ENCODE results near the gene INO80. TPM values are rescaled to one million over a fixed set of nuclear protein-coding genes. Genes with fewer than 3 reads are reported as not detected.

The INO80 gene
- total RNA-seq, 2 donors from 2014 or later, result 19.7 to 29.3 TPM

DNA sequence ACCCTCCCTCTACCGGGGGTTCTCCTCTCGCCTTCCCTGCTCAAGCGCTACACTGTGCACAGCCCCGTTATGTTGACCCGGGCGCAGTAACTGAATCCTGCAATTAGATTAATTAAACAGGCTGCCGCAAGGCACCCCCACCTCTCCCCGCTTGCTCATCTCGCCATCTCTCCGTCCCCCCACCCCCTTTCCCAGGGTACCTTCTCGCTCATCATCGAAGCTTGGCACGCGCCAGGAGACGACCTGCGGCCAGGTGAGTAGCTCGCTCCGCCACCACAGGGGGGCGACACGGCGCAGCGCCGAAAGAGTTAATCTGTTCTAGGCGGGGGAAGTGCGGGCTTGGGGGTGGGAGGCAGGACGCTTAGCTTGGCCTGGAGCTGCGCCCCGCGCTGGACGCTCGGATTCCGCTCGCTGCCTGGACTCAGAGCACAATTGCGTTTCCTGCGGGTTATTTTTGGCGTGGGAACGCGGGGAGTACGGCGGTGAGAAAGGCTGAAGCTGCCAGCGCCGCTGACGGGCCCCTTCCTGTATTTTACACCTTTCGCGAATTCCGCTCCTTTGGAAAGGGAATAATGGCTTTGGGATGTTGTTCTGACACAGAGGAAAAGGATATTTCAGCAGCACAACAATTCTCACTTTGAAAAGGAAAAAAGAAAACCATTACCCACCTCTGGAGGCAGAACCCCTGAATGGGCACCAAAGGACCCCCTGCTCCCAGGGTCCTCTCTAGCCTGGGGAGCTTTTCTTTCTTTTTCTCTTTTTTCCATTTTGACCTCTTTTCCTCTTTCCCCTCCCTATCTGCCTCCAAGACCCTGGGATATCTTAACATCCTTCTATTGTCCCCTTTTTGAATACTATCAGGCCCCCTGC lies 185.4 kb downstream of the INO80 start:
- DNase-seq (peak; percentile 70 to 73), ATAC-seq (peak; percentile 13)
- intact Hi-C loops (cut with DNase I, micrococcal nuclease), result no loop called here

GRCh38 chr15:40929660-40930429 lies 186.2 kb downstream of the INO80 start:
- ATAC-seq, result peak; percentile 11
- intact Hi-C loops (cut with DNase I, micrococcal nuclease), result no loop called here

More at GRCh38 chr15:40929660-40930429, 186.2 kb downstream of the INO80 start:
- DNase-seq, result peak in 1 of 2 donors; percentile 71

Other genes with a start within 250 kb of the INO80 start
- gene RHOV, start 242.0 kb downstream of the INO80 start, total RNA-seq, result 1 to 10 TPM; 3.7 to 8.9 TPM
- gene VPS18, start 221.8 kb downstream of the INO80 start, total RNA-seq, result 10 to 100 TPM; 20.8 to 20.9 TPM
- gene DLL4, start 186.9 kb downstream of the INO80 start, total RNA-seq, result 10 to 100 TPM; 14.0 to 15.9 TPM
- gene CHAC1, start 162.8 kb downstream of the INO80 start, total RNA-seq, result 10 to 100 TPM in 1 of 2 donors, 1 to 10 TPM in 1; 1.8 to 11.0 TPM
- not detected for gene EXD1, start 114.5 kb upstream of the INO80 start, total RNA-seq
- gene CHP1, start 115.0 kb upstream of the INO80 start, total RNA-seq, result 100 to 1,000 TPM; 407 to 410 TPM
- 1 to 10 TPM; 1.5 to 4.5 TPM for gene OIP5, start 216.3 kb upstream of the INO80 start, total RNA-seq
- 10 to 100 TPM in 1 of 2 donors, 1 to 10 TPM in 1; 8.9 to 20.8 TPM for gene NUSAP1, start 216.6 kb upstream of the INO80 start, total RNA-seq